GM15510 (cell line): ENCODE results near the gene F8.

ENCODE experiments used
- POLR2A ChIP-seq: IDR thresholded peaks from 3 replicates; pipeline ENCODE4 v1.6.1; 2011; ENCODE audit warnings: borderline replicate concordance; ENCODE audit not compliant: insufficient read length; ENCODE audit errors: extremely low read depth

F8 gene

GRCh38 chrX:155022585-155022984 lies at the start of gene F8:
Gene F8 (minus strand): TSS chrX:155022723. CDS start chrX:155022552, 171 bp downstream.
- no peak for TF ChIP-seq POLR2A

DNA sequence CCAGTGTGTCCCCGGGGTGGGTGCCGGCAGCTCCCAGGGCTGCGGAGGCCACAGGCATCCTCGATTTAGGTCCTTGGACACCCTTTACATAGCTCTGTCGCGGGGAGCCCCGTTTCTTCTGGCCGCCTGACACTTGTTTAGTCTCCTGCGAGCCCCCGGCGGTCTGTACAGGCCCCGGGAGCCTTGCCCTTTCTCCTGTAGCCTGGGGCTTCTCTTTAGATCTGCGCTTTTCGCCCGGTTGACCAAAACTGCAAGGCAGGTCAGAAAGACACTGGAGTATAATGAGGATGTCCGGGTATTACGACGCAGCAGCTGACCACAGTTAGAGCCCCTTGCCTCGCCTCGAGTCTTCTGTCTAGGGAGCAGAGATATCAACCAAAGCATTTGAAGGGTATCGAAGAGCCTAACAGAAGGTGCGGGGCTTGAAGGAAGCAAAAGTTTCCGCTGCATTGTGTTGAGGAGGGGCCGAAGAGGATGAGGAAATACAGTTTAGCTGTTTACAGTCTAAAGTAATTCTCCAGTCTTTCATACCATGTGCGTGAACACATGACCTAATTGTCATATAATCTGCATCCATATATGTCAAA lies 49.3 kb upstream of the F8 start:
- no peak for TF ChIP-seq POLR2A

DNA sequence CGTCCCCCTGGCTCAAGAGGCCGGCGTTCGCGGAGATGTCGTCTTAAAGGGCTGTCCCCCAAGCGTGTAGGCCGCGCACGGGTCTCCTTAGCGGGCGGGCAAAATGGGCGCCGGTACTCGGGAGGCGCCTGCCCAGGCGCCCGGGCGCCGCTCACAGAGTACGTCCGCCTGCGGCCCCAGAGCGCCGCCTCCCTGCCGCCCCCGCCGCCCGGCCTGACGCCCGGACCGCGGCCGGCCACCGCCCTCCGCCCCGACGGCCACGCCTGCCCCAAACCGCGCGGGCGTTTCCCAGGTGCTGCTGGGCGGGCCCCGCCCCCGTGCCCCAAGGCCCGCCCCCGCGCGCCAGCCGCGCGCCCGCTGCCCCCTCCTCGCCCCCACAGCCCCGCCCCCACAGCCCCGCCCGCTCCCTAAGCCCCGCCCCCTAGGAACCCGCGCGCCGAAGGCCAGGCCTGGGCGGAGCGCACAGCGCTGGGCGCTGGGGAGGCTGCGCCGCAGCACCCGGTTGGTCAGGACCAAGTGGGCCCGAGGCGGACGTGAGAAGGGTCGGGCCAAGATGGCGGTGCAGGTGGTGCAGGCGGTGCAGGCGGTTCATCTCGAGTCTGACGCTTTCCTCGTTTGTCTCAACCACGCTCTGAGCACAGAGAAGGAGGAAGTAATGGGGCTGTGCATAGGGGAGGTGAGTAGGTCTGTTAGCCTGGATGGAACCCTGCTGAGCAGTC lies 48.6 kb upstream of the F8 start, which contains the start of the genes BRCC3, CMC4 and MTCP1:
BRCC3 (plus strand) TSS at position 534 of the 719 bp plus-strand sequence; CDS start at position 554, 20 bp downstream.
CMC4 (minus strand) TSS at position 162 of the 719 bp plus-strand sequence. CDS start 7,113 bp downstream, outside the sequence.
MTCP1 (minus strand) TSS at position 162 of the 719 bp plus-strand sequence. CDS start 5,126 bp downstream, outside the sequence.
- peak; percentile 72 for TF ChIP-seq POLR2A

DNA sequence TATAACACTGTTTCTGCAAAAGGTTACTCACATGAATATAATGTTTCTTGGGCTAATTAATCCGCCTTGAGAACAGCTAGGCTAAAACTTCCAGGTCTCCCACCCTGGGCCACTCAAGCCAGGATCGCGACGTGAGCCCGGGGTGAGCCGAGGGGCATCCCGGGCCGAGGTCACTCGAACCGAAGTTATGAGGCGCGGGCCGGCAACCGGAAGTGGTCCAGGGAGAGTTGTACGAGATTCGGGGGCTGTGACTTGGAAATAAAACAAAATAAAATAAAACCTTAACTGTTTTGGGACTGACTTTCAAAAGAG lies 48.1 kb upstream of the F8 start:
- no peak for TF ChIP-seq POLR2A

GRCh38 chrX:155070038-155070437 lies 47.5 kb upstream of the F8 start:
- no peak for TF ChIP-seq POLR2A

DNA sequence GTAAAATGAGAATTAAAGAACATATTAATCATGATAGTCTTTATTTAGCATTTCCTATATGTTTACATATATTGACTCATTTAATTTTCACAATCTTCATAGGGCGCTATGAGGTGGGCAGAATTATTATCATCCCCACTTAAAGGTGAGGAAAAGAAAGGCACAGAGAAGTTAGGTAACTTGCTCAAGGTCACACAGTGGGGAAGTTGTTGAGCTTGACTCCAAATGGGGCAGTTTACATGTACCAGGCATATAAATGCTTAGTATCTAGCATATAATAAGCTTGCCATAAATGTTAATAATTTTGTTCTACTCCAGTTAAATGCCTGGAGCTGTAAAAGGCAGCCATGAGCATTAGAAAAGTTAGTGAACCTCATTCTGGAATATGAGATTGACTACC lies 46.9 kb upstream of the F8 start:
- TF ChIP-seq POLR2A = no peak

DNA sequence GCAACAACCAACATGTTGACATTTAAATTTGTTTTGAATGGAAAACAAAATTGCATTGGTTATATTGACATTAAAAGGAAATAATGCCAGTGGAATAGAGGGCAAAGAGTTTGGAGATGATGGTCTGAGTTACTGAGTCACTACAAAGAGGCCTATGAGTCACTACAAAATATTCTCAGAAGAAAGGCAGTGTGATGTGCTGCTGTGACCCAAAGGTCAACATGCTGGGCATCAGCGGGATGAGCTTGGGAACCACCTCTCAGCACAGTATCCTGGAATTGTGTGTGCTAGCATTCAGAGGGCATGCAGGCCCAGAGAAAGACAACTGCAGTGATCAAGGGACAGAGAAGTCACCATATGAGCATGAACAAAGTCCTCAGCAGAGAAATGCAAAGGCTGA lies 45.6 kb upstream of the F8 start:
- TF ChIP-seq POLR2A = no peak

GRCh38 chrX:155065035-155065734 lies 42.7 kb upstream of the F8 start:
- no peak for TF ChIP-seq POLR2A

DNA sequence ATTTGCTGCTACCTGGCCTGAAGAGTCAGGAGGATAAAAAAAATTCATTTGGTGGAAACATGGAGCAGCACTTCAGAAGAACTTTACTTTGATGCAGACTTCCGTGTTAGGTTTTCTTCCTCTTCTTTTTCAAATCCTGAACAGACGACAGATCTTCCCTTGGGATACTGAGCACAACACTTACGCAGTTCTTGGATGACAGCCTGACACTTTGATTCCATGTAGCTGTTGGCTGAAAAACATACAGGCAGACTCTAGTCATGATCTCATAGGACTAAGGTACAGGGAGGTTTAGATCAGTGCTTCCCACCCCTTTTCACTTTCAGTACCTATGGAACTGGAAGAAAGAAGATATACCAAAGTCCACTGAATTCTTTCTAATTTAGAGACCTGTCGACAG lies 39.2 kb upstream of the F8 start:
- TF ChIP-seq POLR2A = no peak

GRCh38 chrX:155056877-155057792 lies 34.6 kb upstream of the F8 start:
- no peak for TF ChIP-seq POLR2A

- no peak for TF ChIP-seq POLR2A
Observed at GRCh38 chrX:155056471-155056870, 33.9 kb upstream of the F8 start.

GRCh38 chrX:155055494-155055893 lies 33.0 kb upstream of the F8 start:
- no peak for TF ChIP-seq POLR2A

- no peak for TF ChIP-seq POLR2A
Observed at GRCh38 chrX:155054255-155054654, 31.7 kb upstream of the F8 start.

DNA sequence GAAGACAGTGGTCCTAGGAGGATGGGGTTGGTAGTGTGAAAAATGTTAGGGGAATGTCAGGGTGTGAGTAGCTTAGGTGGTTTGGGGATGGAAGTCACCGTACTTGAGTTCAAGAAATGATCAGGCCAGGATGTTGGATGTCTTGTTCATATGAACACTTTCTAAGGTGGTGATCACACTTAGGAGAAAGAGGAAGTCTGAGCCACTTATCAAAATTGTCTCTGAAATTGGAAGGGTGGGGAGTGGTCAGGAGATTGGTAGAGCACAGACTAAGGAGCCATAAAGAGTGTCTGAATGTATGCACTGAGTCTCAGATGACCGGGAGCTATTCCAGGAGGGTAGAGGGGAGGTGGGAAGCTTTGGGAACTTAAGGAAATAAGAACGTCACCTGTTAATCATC lies 31.1 kb upstream of the F8 start:
- TF ChIP-seq POLR2A = no peak
